GM21528 (cell line): ENCODE data around the gene POGZ.
"Not testable (repeated sequence)": the region's sequence is repeated elsewhere in the genome, so short reads cannot be mapped to it uniquely, and the experiment has no call there.

Source experiments
- ATAC-seq: cut with Tn5 transposase; IDR thresholded peaks from one replicate; pipeline ENCODE4 v1.9.1; 2021; ENCODE audit warnings: mild to moderate bottlenecking, moderate library complexity; ENCODE audit not compliant: unreplicated experiment, low FRiP score

The POGZ gene

DNA sequence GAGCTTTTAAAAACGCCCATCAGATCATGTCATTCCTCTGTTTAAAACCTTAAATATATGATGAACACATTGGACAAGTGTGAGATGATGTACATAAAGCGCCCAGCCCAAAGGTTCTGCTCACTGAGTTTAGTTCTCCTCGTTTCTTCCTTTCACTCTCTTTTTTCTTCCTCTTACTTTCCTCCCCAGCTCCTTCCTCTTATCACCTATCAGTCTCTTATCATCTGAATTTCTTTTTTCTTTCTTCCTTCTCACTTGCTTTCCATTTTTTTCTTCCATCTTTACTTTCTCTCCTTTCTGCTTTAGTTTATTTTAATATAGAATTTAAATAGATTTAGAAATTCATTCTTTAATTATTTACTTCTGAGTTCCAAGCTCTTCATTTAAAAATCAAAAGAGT, 17.8 kb upstream of the POGZ start:
- ATAC-seq, result no peak

DNA sequence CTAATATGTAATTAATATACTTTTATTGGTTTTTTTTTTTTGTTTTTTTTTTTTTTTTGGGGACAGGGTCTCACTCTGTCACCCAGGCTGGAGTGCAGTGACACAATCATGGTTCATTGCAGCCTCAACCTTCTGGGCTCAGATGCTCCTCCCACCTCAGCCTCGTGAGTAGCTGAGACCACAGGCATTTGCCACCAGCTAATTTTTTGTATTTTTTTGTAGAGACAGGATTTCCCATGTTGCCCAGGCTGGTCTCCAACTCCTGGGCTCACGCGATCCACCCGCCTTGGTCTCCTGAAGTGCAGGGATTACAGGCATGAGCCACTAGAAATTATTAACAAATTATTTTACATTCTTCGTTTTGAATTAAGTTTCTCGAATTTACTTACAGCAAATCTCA, 16.8 kb upstream of the POGZ start:
- no peak for ATAC-seq

DNA sequence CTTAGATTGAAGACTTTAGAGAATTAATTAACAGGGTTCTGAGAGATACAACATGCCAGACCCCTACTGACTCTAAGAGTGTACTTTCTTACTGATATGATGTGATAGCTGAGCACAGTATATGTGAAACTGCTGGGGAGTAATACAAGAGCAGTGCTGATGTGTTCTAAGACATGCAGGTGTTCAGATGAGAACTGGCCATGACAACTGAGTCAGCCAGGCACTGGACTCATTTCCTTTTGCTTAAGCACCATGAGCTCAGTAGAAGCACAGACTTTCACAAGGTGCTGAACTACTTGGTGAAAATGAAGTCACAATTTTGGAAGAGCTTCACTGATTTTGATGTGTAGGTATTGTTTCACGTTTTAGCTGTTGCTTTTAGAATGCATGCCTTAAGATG, 15.9 kb upstream of the POGZ start:
- ATAC-seq, result no peak

DNA sequence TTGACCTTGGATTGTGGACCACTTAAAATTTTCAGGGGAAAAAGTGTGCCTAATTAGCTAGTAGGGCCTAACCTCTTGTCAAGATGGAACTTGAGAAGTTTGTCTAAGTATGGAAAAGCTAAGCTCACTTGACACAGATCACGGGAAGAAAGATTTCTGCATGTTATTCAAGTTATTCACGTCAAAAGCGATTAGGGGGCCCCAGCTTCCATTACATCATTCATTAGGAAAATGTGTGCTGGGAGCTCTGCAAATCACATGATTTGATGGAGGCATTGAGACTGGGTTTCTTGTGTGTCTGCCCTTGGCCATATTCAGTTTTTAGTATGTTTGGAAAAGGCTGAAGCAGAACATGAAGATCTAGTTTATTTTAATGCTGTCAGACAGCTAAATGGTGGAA, 15.5 kb upstream of the POGZ start:
- ATAC-seq, result no peak

DNA sequence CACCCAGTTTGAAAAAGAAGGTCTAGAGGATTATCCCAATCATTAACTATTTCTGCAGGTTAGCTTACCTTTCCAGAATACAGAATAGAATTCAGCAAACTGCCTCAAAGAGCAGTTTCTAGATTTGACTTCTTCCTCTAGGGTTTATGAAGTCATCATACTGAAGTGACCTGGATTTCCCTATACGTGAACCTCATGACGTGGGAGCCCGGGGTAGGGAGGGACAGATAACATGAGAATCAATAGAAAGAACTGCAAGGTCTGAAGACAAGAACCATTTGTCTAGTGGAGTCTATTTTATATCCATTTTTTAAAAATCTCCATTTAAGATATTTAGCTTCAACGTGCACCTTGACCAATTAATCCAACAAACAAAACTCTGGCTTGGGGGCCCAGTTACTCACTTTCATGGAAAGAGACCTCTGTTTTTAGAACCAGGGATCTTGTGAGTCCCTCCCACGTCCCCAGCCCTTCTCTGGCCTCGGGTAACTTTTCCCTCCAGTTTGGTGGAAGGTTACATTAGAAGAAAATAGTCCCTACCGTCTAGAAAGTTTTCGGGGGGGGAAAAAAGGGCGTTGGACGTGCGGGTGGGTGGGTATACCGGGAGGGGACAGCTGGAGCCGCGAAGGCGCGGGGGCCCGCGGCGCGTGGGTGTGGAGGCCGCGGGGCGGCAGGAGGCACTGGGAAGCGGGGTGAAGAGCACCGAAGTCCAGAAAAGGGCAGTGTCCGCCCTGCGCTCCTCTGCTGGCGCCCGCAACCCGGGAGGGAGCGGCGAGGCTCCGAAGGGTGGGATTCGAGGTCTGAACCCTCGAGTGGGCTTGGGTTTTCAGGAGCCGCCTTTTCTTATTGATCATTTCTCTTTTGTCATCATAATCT, 13.8 kb upstream of the POGZ start:
- no peak for ATAC-seq

DNA sequence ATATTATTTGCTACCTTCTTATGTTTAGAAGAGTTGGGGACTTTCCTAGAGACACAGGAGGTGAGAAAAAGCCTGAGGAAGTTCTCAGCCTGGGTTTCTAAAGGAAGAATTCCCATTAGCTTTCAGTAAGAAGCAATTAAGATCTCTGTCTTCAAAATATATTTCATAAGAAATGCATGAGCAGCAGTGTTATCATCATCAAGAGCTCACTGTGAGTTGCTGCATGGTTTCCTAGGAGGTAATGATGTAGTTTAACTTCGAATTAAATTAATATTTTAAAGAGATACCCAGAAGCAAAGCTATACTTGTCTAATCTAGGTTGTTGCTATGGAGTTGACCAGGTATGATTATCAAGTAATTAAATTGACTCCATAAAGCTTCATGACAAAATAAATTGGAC, 5.7 kb upstream of the POGZ start:
- no peak for ATAC-seq

DNA sequence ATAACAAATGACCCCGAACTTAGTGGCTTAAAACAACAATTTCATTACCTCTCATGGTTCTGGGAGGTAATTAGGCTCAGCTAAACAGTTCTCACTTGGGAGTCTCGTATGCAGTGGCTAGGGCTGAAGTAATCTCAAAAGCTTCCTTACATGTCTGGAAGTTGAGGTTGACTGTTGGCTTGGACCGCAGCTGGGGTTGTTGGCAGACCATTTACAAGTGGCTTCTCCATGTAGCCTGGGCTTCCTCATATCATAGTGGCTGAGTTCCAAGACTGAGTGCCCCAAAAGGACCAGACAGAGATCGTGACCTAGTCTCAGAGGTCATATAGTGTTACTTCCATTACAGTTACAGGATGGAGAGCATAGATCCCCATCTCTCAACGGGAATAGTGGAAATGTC, 2.4 kb upstream of the POGZ start:
- ATAC-seq, result no peak

DNA sequence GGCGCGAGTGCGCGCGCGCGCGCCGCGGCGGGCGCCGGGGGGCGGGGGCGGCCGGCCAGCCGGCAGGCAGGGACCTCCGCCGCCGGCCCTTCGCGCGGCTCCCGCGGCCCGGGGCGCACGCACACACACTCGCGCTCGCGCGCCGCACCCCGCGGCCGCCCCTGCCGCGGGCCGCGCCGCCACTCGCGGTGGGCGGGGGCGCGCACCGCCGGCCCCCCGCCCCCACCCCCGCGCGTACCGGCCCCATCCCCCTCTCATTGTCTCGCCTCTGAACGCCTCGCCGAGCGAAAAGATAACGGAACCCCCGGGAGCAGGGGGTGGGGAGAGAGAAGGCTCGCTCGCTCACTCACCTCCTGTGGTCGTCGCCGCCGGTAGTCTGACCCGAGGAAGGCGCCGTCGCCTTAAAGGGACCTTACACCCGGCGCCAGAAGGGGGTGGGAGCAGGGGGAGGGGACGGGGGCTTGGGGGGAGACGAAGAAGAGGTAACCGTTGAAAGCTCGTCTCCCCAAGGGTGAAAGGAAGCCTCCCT, 428 bp downstream of the POGZ start:
- ATAC-seq, result peak; percentile 20

DNA sequence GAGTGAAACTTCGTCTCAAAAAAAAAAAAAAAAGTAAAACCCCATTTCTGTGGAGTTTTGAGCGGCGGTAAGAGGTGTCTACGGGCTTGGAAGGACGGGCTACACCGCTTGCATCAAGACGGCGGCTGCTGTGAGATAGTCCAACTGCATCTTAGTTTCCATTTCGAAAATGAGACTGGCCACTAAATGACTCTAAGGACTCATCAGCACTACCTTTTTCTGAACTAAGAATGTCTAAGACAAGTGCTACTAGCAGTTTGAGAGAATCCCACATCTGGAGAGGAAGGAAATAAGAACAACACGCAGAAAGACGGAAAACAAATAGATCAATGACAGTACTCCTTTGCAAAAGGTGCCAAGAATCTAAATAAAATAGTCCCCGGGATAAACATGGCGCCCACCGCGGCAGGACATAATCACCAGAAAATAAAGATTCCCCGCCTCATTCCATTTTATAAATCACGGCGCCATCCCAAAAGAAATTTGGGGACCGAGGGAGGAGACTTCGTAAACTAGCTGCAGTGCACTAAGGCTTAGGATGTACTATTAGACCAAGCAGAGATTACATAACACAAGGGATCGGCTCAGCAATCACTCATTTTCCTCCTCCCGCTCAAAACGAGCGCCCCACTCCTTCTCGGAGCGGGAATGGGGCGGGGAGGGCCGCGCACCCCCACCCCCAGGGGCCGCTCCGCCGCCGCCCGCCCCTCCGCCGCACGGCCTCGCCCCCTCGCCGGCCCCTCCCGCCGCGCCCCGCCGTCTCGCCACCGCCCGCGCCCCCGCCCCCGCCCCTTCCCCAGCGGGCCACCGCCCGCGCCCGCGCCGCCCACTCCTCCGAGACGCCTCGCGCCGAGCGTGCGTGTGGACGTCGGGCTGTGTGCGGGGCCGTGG, 1.1 kb downstream of the POGZ start:
- peak; percentile 43 for ATAC-seq

DNA sequence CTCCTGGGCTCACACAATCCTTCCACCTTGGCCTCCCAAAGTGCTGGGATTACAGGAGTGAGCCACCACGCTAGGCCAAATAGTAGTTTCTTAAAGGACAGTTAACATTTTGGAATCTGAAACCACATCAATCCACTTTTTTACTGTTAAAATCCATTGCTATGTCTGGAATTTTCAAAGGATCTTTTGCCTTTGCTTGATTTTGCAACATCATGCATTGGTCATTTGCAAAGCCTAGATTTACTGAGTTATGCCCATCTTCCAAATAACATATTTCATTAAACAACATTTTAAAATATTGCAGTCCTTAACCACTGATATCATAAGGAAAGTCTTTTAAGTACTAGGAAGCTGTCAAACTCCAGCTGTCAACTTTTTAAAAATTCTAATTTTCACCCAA, 3.3 kb downstream of the POGZ start:
- no peak for ATAC-seq

DNA sequence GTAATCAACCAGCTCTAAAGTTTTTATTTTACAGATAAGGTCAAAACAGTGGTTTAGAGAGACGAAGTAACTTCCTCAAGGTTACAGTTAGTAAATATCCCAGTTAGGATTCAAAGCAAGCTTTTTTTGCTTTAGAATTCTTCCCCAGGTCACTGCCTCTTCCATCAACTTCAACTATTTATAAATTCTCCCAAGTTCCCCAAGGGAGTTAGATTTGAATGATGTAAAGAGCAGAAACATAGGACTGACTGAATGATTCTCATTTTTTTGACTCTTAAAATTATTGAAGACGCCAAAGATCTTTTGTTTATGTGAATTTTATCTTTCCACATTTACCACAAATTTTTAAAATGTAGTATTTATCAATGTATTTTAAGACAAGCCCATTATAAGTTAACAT, 4.1 kb downstream of the POGZ start:
- no peak for ATAC-seq

DNA sequence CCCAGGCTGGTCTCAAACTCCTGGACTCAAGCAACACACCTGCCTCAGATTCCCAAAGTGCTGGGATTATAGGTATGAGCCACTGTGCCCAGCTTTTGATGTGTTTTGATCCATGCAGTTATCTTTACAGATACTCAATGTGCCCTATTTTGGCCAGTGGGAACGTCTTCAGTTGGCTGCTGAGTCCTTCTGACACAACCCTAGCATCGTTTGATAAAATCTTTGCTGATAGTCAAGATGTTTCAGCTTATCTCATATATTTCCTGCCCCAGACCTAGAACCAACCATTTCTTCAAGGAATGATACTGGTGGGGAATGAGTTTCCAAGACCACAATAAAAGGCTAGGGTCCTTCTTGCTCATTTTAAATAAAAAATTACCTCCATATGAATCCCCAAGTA, 11.6 kb downstream of the POGZ start:
- ATAC-seq, result no peak

DNA sequence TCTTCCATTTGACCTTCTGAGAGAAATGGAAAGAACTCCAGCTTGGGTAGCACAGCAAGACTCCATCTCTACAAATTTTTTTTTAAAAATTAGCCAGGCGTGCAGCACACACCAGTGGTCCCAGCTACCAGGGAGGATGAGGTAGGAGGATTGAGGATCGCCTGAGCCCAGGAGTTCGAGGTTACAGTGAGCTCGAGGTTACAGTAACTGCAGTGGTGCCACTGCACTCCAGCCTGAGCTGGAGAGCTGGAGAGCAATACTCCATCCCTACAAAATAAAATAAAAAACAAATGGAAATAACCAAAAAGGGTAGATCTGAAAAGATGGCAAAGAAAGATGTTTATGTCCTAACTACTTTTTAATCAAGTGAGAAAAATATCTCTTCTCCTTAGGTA, 14.5 kb downstream of the POGZ start:
- ATAC-seq, result no peak

DNA sequence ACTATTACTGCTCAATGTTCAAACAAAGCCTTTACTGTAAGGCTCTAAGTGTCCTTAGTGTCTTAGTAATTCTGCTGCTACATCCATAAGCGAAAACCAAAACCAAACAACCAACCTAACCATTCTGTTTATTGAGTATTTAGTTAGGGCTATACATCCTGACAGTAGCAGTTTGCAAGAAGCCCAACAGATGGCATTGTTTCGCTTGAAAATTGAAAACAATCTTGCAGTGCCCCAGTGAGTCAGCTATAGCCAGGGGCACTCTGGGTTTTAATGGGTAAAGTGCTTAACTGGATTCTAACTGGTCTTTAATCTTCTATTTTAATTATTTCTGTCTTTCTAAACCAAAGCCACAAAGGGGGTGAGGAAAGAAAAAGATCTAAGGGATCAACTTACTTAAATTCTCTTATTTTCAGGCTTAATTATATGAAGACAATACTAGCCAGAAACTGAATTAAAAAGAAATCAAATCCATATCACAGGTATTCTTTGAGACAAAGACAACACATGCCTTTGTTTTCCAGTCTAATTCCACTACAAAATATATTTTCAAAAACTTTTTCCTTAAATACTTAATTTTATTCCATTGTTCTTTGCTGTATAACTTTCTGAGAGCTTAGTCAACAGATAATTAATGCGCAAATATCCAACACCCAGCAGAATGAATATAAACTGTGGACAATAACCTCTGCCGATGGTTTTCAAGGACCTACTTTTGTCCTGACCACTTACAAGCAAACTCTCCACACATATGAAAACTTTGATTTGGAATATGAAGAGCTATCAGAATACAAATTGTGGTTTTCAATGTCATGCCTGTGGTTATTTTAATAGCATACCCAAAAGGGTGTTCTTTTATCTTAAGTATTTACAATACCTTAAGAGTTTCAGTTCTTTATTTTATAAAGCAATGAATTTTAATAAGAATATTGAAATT, 15.2 kb downstream of the POGZ start:
- no peak for ATAC-seq

DNA sequence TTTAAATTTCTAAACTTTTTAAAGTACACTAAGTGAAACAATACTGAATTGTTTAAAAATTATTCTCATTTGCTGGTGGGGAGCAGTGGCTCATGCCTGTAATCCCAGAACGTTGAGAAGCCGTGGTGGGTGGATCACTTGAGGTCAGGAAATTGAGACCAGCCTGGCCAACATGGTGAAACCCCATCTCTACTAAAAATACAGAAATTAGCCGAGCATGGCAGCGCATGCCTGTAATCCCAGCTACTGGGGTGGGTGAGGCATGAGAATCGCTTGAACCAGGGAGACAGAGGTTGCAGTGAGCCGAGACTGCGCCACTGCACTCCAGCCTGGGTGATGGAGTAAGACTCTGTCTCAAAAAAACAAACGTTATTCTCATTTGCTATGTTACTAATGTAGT, 21.9 kb downstream of the POGZ start:
- not testable (repeated sequence) for ATAC-seq

DNA sequence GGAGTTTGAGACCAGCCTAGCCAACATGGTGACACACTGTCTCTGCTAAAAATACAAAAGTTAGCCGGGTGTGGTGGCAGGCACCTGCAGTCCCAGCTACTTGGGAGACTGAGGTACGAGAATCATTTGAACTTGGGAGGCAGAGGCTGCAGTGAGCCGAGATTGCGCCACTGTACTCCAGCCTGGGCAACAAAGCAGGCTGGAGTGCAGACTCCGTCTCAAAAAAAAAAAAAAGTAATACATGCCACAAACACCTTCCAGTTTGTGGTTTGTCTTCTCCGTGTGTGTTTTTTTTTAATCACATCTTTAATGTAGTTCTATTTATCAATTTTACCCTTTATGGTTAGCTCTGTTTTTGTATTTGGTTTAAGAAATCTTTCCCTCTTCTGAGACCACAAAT, 22.3 kb downstream of the POGZ start:
- no peak for ATAC-seq

DNA sequence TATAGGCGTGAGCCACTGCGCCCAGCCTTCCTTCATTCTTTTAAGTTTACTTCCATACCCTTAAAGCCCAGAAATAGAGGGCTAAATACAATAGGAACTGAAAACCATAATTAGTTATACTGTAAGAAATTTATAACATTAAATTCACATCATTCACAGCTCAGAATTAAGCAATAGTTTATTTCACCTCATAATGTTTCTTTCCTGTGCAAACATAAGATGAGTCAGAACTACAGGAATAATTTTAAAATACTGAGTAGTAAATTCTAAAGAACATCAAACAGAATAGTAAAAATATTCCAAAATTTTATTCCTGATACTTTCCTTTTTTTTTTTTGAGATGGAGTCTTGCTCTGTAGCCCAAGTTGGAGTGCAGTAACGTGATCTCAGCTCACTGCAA, 24.1 kb downstream of the POGZ start:
- no peak for ATAC-seq

DNA sequence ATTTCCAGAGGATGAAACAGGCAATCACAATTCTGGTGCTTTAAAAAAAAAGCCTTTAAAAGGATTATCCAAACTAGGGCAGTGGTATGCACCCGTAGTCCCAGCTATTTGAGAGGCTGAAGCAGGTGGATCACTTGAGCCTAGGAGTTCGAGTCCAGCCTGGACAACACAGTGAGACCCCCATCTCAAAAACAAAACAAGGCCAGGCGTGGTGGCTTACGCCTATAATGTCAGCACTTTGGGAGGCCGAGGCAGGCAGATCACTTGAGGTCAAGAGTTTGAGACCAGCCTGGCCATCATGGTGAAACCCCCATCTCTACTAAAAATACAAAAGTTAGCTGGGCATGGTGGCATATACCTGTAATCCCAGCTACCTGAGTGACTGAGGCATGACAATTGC, 25.5 kb downstream of the POGZ start:
- not testable (repeated sequence) for ATAC-seq

DNA sequence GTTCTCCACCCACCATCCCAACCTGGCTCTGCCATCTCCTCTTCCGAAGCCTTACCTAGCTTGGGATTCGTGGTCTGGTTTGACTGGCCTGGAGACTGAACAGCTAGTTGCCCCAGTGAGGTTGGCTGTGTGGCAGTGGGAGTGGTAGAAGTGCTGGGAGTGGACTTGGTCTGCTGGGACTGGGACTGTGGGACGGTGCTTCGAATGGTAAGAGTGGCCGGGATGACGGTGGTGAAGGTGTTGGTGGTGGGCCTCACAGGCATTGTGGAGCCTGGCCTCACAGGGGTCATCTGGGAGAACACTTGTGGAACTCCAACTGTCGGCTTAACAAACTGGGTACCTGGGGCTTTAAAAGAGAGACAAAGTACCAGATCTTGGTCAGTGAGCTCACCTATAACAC, 31.2 kb downstream of the POGZ start:
- no peak for ATAC-seq

DNA sequence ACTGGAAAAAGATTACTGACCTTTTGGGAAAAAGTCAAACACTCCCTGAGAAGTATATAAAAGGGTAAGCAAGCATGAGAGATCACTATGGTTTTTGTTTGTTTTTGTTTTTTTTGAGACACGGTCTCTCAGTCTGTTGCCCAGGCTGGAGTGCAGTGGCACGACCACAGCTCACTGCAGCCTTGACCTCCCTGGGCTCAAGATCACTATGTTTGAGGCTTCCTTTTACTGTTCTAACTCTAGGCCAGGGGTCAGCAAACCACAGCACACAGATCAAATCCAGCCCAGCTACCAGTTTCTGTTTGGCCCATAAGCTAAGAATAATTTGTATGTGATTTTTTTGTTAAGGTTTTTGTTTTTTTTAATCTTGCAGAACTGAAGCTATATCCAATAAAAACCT, 34.2 kb downstream of the POGZ start:
- no peak for ATAC-seq
